Activated CD4-positive, alpha-beta memory T cell treated with anti-CD3 and anti-CD28 coated beads for 36 hours (primary cell): ENCODE results near the gene HEYL. TPM values are rescaled to one million over a fixed set of nuclear protein-coding genes. Genes with fewer than 3 reads are reported as not detected.

Source experiments
- CTCF ChIA-PET: fragments of 350-600 bp; sonication (Branson Sonifier 250); formaldehyde crosslinking; loops from one replicate; lab custom pipeline; 2021; ENCODE audit warnings: antibody characterized with exemption, inconsistent platforms; lab: Charles Lee
- POLR2A ChIA-PET: fragments of 350-600 bp; sonication (Branson Sonifier 250); formaldehyde crosslinking; loops from one replicate; lab custom pipeline; 2021; ENCODE audit warnings: antibody characterized with exemption; lab: Charles Lee
- DNase-seq: peaks from one replicate; pipeline ENCODE4 v3.0.0-alpha.2; 2020
- H3K27ac Mint-ChIP-seq: one replicate; pipeline ENCODE4 v1.8.0; 2021; ENCODE audit warnings: mixed read lengths
- H3K27me3 Mint-ChIP-seq: one replicate; pipeline ENCODE4 v1.8.0; 2021; ENCODE audit warnings: mixed read lengths
- H3K36me3 Mint-ChIP-seq: one replicate; pipeline ENCODE4 v1.8.0; 2021; ENCODE audit warnings: mixed read lengths
- H3K4me1 Mint-ChIP-seq: one replicate; pipeline ENCODE4 v1.8.0; 2021; ENCODE audit warnings: low read depth, mixed read lengths
- H3K4me3 Mint-ChIP-seq: one replicate; pipeline ENCODE4 v1.8.0; 2021; ENCODE audit warnings: mild to moderate bottlenecking, mixed read lengths
- H3K9me3 Mint-ChIP-seq: one replicate; pipeline ENCODE4 v1.8.0; 2021; ENCODE audit warnings: mixed read lengths
- intact Hi-C: fragments of 100-400 bp; cut with micrococcal nuclease; formaldehyde crosslinking; loops from one replicate; pipeline ENCODE4 v1.15.1; 2023
- total RNA-seq, 2 experiments: library from RNA; stranded (reverse); gene quantifications; one replicate each; pipeline ENCODE4 v1.2.3, GENCODE V29; 2021

HEYL gene
- total RNA-seq, 2 experiments from 2014 or later, result 0.19 TPM

- DNase-seq, result no peak
- peaks cover 3% of the 10 kb centered on the region for H3K4me1 Mint-ChIP-seq
- H3K4me3 Mint-ChIP-seq, result peak overlapping the region; percentile 57
- H3K27ac Mint-ChIP-seq, result no peak overlapping the region
- intact Hi-C loops, result no loop called here
- H3K27me3 Mint-ChIP-seq, result peaks cover 32% of the 10 kb centered on the region
- ChIA-PET CTCF (interaction anchor here (1.2 to 2.6 kb wide), 3 partner anchors 15 to 33 kb away, joined by 5 to 13 read pairs (median 6); no protein-coding TSS in a partner anchor), POLR2A (no interaction called here)
- H3K9me3 Mint-ChIP-seq, result no peaks in the 10 kb centered on the region
- H3K36me3 Mint-ChIP-seq, result no peaks in the 10 kb centered on the region
These were observed 508 bp downstream of the HEYL start for GRCh38 chr1:39638965-39639304.

- Mint-ChIP-seq H3K27me3 (peaks cover 39% of the 10 kb centered on the region), H3K36me3 (no peaks in the 10 kb centered on the region), H3K27ac (no peak overlapping the region), H3K4me3 (no peak overlapping the region), H3K4me1 (peaks cover 3% of the 10 kb centered on the region), H3K9me3 (no peaks in the 10 kb centered on the region)
- ChIA-PET POLR2A (no interaction called here), CTCF (interaction anchor here (1.2 to 3.5 kb wide), 2 partner anchors 21 to 31 kb away, joined by 4 to 14 read pairs; no protein-coding TSS in a partner anchor)
- intact Hi-C loops, result no loop called here
- no peak for DNase-seq
These were observed 2.1 kb downstream of the HEYL start for GRCh38 chr1:39637361-39637760.

GRCh38 chr1:39635871-39636210 is 3.6 kb downstream of the HEYL start:
- CTCF ChIA-PET, result interaction anchor here (3.5 kb wide), 1 partner anchor 22 kb away, joined by 14 read pairs; no protein-coding TSS in a partner anchor
- no peak for DNase-seq
- POLR2A ChIA-PET, result no interaction called here
- Mint-ChIP-seq H3K27me3 (peaks cover 42% of the 10 kb centered on the region), H3K9me3 (no peaks in the 10 kb centered on the region), H3K36me3 (no peaks in the 10 kb centered on the region), H3K27ac (no peak overlapping the region), H3K4me1 (peaks cover 17% of the 10 kb centered on the region), H3K4me3 (no peak overlapping the region)
- intact Hi-C loops, result no loop called here

GRCh38 chr1:39635205-39635870 is 4.1 kb downstream of the HEYL start:
- Mint-ChIP-seq H3K9me3 (no peaks in the 10 kb centered on the region), H3K27ac (no peak overlapping the region), H3K4me3 (no peak overlapping the region), H3K36me3 (no peaks in the 10 kb centered on the region), H3K27me3 (peaks cover 42% of the 10 kb centered on the region), H3K4me1 (peaks cover 17% of the 10 kb centered on the region)
- DNase-seq, result no peak
- CTCF ChIA-PET, result interaction anchor here (1.0 to 3.5 kb wide), 4 partner anchors 15 to 29 kb away, joined by 3 to 14 read pairs (median 6); no protein-coding TSS in a partner anchor
- intact Hi-C loops, result no loop called here
- POLR2A ChIA-PET, result no interaction called here

GRCh38 chr1:39633422-39633821 is 6.0 kb downstream of the HEYL start:
- Mint-ChIP-seq H3K27ac (no peak overlapping the region), H3K27me3 (peaks cover 33% of the 10 kb centered on the region), H3K9me3 (no peaks in the 10 kb centered on the region), H3K4me1 (peaks cover 16% of the 10 kb centered on the region), H3K4me3 (no peak overlapping the region), H3K36me3 (no peaks in the 10 kb centered on the region)
- no peak for DNase-seq
- ChIA-PET POLR2A (no interaction called here), CTCF (interaction anchor here (1.9 kb wide), 1 partner anchor 27 kb away, joined by 9 read pairs; no protein-coding TSS in a partner anchor)
- intact Hi-C loops, result no loop called here

GRCh38 chr1:39632682-39633417 is 6.6 kb downstream of the HEYL start:
- POLR2A ChIA-PET, result no interaction called here
- H3K27ac Mint-ChIP-seq, result no peak overlapping the region
- intact Hi-C loops, result no loop called here
- CTCF ChIA-PET, result interaction anchor here (1.3 kb wide), 1 partner anchor 26 kb away, joined by 3 read pairs; no protein-coding TSS in a partner anchor
- H3K36me3 Mint-ChIP-seq, result no peaks in the 10 kb centered on the region
- H3K27me3 Mint-ChIP-seq, result peaks cover 27% of the 10 kb centered on the region
- no peak overlapping the region for H3K4me3 Mint-ChIP-seq
- no peak for DNase-seq
- peaks cover 16% of the 10 kb centered on the region for H3K4me1 Mint-ChIP-seq
- H3K9me3 Mint-ChIP-seq, result no peaks in the 10 kb centered on the region

GRCh38 chr1:39632323-39632681 is 7.1 kb downstream of the HEYL start:
- Mint-ChIP-seq H3K27me3 (peaks cover 25% of the 10 kb centered on the region), H3K4me3 (no peak overlapping the region), H3K9me3 (no peaks in the 10 kb centered on the region), H3K27ac (no peak overlapping the region), H3K4me1 (peaks cover 16% of the 10 kb centered on the region), H3K36me3 (no peaks in the 10 kb centered on the region)
- no peak for DNase-seq
- POLR2A ChIA-PET, result no interaction called here
- intact Hi-C loops, result no loop called here
- CTCF ChIA-PET, result interaction anchor here (1.3 kb wide), 1 partner anchor 26 kb away, joined by 3 read pairs; no protein-coding TSS in a partner anchor

GRCh38 chr1:39631361-39632322 is 7.8 kb downstream of the HEYL start:
- Mint-ChIP-seq H3K36me3 (no peaks in the 10 kb centered on the region), H3K27me3 (peaks cover 24% of the 10 kb centered on the region), H3K4me1 (peaks cover 16% of the 10 kb centered on the region), H3K9me3 (no peaks in the 10 kb centered on the region), H3K27ac (peak overlapping the region; percentile 15), H3K4me3 (no peak overlapping the region)
- CTCF ChIA-PET, result interaction anchor here (1.3 to 2.7 kb wide), 3 partner anchors 25 to 26 kb away, joined by 3 to 15 read pairs (median 8); no protein-coding TSS in a partner anchor
- intact Hi-C loops, result no loop called here
- POLR2A ChIA-PET, result no interaction called here
- peak; percentile 50 for DNase-seq

GRCh38 chr1:39628807-39629350 is 10.6 kb downstream of the HEYL start:
- no peak for DNase-seq
- peaks cover 16% of the 10 kb centered on the region for H3K4me1 Mint-ChIP-seq
- H3K27me3 Mint-ChIP-seq, result peaks cover 10% of the 10 kb centered on the region
- no peak overlapping the region for H3K4me3 Mint-ChIP-seq
- no peaks in the 10 kb centered on the region for H3K9me3 Mint-ChIP-seq
- POLR2A ChIA-PET, result no interaction called here
- H3K27ac Mint-ChIP-seq, result no peak overlapping the region
- no peaks in the 10 kb centered on the region for H3K36me3 Mint-ChIP-seq
- CTCF ChIA-PET, result interaction anchor here (2.7 kb wide), 1 partner anchor 29 kb away, joined by 15 read pairs; no protein-coding TSS in a partner anchor
- intact Hi-C loops, result no loop called here

- intact Hi-C loops, result no loop called here
- no peak overlapping the region for H3K27ac Mint-ChIP-seq
- H3K9me3 Mint-ChIP-seq, result no peaks in the 10 kb centered on the region
- H3K4me1 Mint-ChIP-seq, result peaks cover 10% of the 10 kb centered on the region
- ChIA-PET CTCF (interaction anchor here (0.7 to 2.1 kb wide), 2 partner anchors 27 to 31 kb away, joined by 3 to 10 read pairs; no protein-coding TSS in a partner anchor), POLR2A (no interaction called here)
- no peak for DNase-seq
- no peaks in the 10 kb centered on the region for H3K27me3 Mint-ChIP-seq
- no peak overlapping the region for H3K4me3 Mint-ChIP-seq
- no peaks in the 10 kb centered on the region for H3K36me3 Mint-ChIP-seq
These were observed 12.8 kb downstream of the HEYL start for GRCh38 chr1:39626646-39627045.

- intact Hi-C loops, result no loop called here
- ChIA-PET POLR2A (no interaction called here), CTCF (no interaction called here)
- Mint-ChIP-seq H3K4me1 (peaks cover 2% of the 10 kb centered on the region), H3K9me3 (no peaks in the 10 kb centered on the region), H3K27me3 (no peaks in the 10 kb centered on the region), H3K4me3 (no peak overlapping the region), H3K27ac (no peak overlapping the region), H3K36me3 (no peaks in the 10 kb centered on the region)
- no peak for DNase-seq
These were observed 13.8 kb downstream of the HEYL start for GRCh38 chr1:39625462-39626273.
